GM12872 (cell line): ENCODE data around the gene ERBB2.

Experiments
- TF ChIP-seq, protein P1 (sequence below): IDR thresholded peaks from 3 replicates; pipeline ENCODE4 v1.5.1; 2011; ENCODE audit warnings: low read depth, mild to moderate bottlenecking, low read length, moderate library complexity; ENCODE audit not compliant: insufficient read depth

Gene ERBB2

DNA sequence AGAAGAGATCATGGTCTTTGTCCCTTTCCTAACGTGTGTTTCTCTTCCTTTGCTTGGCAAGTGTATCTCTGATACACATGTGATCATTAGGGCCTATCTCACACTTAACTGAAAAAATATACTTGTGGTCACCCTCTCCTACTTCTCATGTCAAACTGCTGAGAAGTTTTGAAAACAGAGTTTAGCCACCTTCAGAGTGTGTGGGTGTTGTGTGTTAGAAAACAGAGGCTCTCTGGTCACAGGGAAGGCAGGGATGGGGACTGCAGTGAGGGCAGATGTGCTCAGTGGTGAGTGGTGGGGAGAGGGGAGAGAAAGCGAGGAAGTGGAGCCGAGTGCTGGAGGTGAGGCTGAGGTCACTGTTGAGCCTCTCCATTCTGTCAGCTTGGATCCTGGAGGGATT lies 67.3 kb downstream of the ERBB2 start:
- TF ChIP-seq, protein P1, sequence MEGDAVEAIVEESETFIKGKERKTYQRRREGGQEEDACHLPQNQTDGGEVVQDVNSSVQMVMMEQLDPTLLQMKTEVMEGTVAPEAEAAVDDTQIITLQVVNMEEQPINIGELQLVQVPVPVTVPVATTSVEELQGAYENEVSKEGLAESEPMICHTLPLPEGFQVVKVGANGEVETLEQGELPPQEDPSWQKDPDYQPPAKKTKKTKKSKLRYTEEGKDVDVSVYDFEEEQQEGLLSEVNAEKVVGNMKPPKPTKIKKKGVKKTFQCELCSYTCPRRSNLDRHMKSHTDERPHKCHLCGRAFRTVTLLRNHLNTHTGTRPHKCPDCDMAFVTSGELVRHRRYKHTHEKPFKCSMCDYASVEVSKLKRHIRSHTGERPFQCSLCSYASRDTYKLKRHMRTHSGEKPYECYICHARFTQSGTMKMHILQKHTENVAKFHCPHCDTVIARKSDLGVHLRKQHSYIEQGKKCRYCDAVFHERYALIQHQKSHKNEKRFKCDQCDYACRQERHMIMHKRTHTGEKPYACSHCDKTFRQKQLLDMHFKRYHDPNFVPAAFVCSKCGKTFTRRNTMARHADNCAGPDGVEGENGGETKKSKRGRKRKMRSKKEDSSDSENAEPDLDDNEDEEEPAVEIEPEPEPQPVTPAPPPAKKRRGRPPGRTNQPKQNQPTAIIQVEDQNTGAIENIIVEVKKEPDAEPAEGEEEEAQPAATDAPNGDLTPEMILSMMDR, result no peak

DNA sequence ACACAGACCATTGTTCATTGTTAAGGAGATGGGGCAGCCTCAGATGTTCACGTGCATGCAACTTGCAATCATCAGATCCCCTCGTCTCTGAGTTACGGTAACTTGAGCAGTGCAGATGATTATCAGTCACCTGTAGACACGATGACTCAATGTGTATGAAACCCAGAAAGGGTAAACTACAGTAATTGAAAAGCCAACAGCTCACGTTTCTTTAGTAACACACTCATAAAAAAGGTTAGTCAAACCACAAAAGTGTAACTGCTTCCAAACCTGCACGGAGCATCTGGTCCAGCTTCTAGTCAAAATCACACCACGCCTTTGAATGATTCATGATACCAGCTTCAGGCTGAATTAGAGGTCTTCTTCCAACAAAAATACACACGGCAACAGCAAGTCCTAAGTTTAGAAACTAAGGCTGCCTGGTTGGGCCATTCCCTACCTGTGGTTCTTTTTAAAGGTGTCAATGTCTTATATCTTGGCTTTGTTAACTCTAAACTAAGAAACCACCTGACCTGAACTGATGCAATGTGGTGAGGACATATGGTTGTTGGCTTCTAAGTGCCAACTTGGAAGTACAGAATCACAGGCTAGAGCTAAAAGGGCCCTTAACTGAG lies 70.2 kb downstream of the ERBB2 start:
- TF ChIP-seq, protein P1, result no peak

DNA sequence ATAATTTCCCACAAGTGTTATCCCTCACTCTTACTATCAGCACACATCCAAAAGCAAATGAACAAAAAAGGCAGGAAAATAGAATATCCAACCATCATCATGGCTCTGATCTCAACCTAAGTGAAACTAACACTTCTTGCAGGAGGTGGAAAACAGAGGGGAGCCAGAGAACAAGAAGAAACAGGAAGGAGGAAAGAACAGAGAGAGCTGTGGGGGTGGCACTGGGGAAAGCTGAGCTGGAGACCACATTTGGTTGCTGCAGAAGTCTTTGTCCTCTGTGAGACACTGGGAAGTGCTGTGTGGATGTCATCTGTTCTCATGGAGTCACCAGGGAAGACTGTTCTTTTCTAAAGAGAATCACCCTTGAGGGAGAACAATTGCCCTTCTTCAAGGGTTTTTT lies 72.6 kb downstream of the ERBB2 start:
- TF ChIP-seq, protein P1, result no peak

DNA sequence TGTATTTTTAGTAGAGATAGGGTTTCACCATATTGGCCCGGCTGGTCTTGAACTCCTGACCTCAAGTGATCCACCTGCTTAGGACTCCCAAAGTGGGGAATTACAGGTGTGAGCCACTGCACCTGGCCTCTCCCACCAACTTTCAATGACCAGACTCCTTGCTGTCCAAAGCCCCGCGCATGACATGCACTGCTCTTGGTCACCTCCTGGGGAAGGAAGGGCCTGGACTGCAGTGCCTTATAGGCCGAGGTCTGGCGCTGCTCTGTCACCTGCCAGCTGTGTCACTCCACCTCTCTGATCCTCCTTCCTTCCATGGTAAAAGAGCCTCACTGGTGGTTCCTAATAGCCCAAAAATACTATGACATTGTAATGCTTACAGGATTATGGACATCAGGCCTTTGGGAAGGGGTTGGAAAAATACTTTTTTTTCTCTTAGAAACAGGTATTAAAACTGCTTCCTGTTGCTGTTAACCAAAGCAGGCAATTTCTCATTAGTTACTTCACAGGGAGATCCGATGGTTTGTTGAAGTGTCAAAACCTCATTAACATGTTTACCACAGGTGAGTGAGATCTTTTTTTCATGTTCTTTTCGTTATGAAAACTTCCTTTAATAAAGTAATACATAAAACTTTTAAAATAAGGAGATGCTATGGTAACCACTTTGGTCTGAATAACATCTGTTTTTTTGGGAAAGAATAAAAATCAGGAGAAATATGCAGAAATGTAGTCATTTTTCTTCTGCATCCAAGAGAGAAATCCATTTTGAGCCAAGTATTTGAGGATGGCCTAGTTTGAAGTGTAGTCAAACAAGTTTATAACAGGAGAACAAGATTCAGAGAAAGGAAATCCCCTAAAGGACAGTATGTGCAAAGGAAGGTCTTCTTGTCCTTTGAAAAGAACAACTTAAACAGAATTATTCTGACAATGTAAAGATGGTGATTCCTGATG lies 73.4 kb downstream of the ERBB2 start:
- TF ChIP-seq, protein P1, result 0 out of 3 replicates have a peak, but pooled peaks have one; percentile 2

DNA sequence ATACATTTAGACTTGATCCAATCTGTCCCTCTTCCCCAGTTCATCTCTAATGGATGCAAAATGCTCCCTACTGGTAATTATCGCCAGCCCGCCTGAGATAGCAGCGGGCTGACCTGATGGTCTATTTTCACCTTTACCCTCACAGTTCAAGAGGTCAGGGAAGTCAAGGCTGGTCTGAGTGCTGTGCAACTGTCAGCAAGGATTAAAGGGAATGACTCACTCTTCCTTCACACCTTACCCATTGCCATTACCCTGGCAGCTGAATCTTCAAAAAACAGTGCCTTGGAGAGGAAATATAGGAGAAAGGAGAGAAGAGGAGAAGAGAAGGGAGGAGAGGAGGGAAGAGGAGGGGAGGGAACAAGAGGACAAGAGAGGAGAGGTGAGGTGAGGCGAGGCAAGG lies 74.2 kb downstream of the ERBB2 start:
- TF ChIP-seq, protein P1, result no peak

DNA sequence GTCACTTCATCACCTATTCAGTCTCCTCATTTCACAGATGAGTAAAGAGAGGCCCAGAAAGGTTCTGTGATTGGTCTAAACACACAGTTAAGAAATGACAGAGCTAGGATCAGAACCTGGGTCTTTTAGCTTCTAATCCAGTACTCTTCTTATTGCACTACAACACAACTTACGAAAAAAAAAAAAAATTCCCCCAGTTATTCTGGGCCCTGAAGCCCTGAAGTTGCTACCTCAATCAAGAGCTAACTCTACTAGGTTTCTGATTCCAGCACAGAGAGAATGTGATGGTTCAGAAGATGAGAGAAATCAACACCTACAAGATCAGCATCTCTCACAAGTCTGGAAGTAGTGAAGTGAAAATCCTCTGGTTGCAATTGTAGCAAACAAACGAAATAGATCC lies 75.2 kb downstream of the ERBB2 start:
- TF ChIP-seq, protein P1, result no peak

DNA sequence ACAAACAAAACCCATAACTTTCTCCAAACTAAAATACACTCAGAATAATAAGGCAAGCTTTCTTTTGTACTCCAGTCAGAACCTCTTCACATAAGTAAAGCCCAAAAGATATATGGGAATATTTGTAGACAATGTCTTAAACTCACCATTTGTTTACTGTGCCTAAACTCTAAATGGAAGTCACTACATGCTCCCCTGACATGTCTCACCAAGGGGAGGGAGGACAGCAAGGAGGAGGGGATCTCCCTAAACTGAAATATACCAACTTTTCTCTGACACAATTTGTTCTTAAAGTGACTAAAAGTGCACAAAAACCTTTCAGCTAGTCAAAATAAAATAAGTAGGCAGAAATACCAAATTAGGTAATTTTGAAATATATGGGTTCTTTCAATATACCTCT lies 76.4 kb downstream of the ERBB2 start:
- TF ChIP-seq, protein P1, result no peak
